GM12878 (cell line): ENCODE measurements around the gene PRSS8.

Experiments
- CREM ChIP-seq: IDR thresholded peaks from 2 replicates; pipeline ENCODE4 v1.6.1; 2014; ENCODE audit warnings: antibody characterized with exemption, low read depth
- CTCF ChIP-seq, 3 experiments: IDR thresholded peaks in 2 of 3; conservative IDR thresholded peaks in 1 of 3; 2 replicates each; pipeline ENCODE4 v1.5.1; 2011; ENCODE audit warnings: low read depth in 3 of 3, low read length in 3 of 3, mild to moderate bottlenecking in 3 of 3, control low read depth in 2 of 3, moderate library complexity in 2 of 3, inconsistent platforms in 1 of 3, mixed read lengths in 1 of 3; ENCODE audit not compliant: control insufficient read depth in 2 of 3, insufficient read depth in 1 of 3; ENCODE audit errors: extremely low read depth in 1 of 3
- HDAC2 ChIP-seq: fragments of 200-600 bp; sonication (generic); IDR thresholded peaks from 2 replicates; pipeline ENCODE4 v1.6.1; 2017
- HDAC6 ChIP-seq: fragments of 200-600 bp; sonication (generic); IDR thresholded peaks from one replicate; pipeline ENCODE4 v1.8.0; 2017; ENCODE audit warnings: antibody characterized with exemption; ENCODE audit not compliant: unreplicated experiment
- JUNB ChIP-seq: IDR thresholded peaks from 2 replicates; pipeline ENCODE4 v1.6.1; 2016; ENCODE audit warnings: antibody characterized with exemption, mild to moderate bottlenecking
- NFYA ChIP-seq: IDR thresholded peaks from 2 replicates; pipeline ENCODE4 v1.6.1; 2011; ENCODE audit warnings: low read depth, mild to moderate bottlenecking, low read length, improper control_type of control experiment, borderline replicate concordance
- NRF1 ChIP-seq: conservative IDR thresholded peaks from 2 replicates; pipeline ENCODE4 v1.6.1; 2011; ENCODE audit warnings: mild to moderate bottlenecking, low read depth, low read length, improper control_type of control experiment
- POLR2A ChIP-seq: IDR thresholded peaks from 2 replicates; pipeline ENCODE4 v1.6.1; 2011; ENCODE audit warnings: low read depth, mild to moderate bottlenecking, low read length
- RBBP5 ChIP-seq: fragments of 200-600 bp; sonication (generic); conservative IDR thresholded peaks from 2 replicates; pipeline ENCODE4 v1.6.1; 2016
- RELA ChIP-seq: fragments of 450-650 bp; IDR thresholded peaks from 2 replicates; pipeline ENCODE4 v1.8.0; 2014; ENCODE audit warnings: borderline replicate concordance; ENCODE audit not compliant: partially characterized antibody
- REST ChIP-seq: IDR thresholded peaks from 2 replicates; pipeline ENCODE4 v1.6.1; 2012; ENCODE audit warnings: mild to moderate bottlenecking, low read depth, low read length
- SP1 ChIP-seq: IDR thresholded peaks from one replicate; pipeline ENCODE4 v1.6.1; 2011; ENCODE audit warnings: low read depth, low read length
- TF ChIP-seq, protein P1 (sequence below): IDR thresholded peaks from 2 replicates; pipeline ENCODE4 v1.6.1; 2011; ENCODE audit warnings: borderline replicate concordance, low read depth, mild to moderate bottlenecking, moderate library complexity, low read length; ENCODE audit not compliant: insufficient read depth, poor library complexity, severe bottlenecking

DNA sequence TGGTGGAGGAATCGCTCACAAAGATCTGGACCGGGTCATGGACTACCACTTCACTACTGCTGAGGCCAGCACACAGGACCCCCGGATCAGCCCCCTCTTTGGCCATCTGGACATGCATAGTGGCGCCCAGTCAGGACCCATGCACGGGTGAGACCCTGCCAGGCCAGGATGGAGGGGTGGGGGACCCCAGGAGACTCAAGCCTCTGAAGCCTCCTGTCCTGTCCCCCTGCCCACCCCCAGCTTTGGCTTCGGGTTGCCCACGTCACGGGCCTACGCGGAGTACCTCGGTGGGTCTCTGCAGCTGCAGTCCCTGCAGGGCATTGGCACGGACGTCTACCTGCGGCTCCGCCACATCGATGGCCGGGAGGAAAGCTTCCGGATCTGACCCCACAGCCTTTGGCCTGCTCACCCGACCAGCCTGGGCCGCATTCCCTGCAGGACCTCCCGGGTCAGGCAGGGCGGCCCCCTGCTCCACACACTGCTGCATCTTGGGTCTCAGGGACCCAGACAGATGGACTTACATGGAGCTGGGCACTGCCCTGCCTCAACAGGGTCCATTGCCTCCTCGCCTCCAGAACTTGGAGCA, 23.6 kb downstream of the PRSS8 start:
- TF ChIP-seq NRF1, result no peak
- no peak for TF ChIP-seq CTCF (IDR thresholded peaks at IDR 0.05 in 2 of 3, conservative IDR thresholded peaks at IDR 0.05 in 1 of 3; ENCODE audit: control insufficient read depth in 2 of 3, extremely low read depth in 1 of 3, insufficient read depth in 1 of 3, low read depth in 3 of 3, low read length in 3 of 3)
- no peak for TF ChIP-seq CREM
- TF ChIP-seq POLR2A, result no peak
- no peak for TF ChIP-seq REST
- TF ChIP-seq NFYA, result no peak
- TF ChIP-seq, protein P1, sequence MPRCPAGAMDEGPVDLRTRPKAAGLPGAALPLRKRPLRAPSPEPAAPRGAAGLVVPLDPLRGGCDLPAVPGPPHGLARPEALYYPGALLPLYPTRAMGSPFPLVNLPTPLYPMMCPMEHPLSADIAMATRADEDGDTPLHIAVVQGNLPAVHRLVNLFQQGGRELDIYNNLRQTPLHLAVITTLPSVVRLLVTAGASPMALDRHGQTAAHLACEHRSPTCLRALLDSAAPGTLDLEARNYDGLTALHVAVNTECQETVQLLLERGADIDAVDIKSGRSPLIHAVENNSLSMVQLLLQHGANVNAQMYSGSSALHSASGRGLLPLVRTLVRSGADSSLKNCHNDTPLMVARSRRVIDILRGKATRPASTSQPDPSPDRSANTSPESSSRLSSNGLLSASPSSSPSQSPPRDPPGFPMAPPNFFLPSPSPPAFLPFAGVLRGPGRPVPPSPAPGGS, result no peak
- TF ChIP-seq HDAC2, result no peak
- TF ChIP-seq SP1, result no peak
- TF ChIP-seq RELA, result no peak
- no peak for TF ChIP-seq HDAC6
- no peak for TF ChIP-seq RBBP5
- TF ChIP-seq JUNB, result no peak
